Neural progenitor cell (in vitro differentiated cells): ENCODE data around the gene MINDY3.

ENCODE experiments used
- CTCF ChIP-seq: fragments of 200-600 bp; sonication (generic); IDR thresholded peaks from 2 replicates; pipeline ENCODE4 v1.5.1; 2017; ENCODE audit warnings: antibody characterized with exemption, mild to moderate bottlenecking
- EZH2 ChIP-seq: fragments of 200-600 bp; sonication (generic); IDR thresholded peaks from 2 replicates; pipeline ENCODE4 v1.6.1; 2017; ENCODE audit warnings: antibody characterized with exemption, mild to moderate bottlenecking, moderate library complexity
- EZH2phosphoT487 ChIP-seq: fragments of 200-600 bp; sonication (generic); IDR thresholded peaks from 2 replicates; pipeline ENCODE4 v1.6.1; 2017; ENCODE audit warnings: antibody characterized with exemption

DNA sequence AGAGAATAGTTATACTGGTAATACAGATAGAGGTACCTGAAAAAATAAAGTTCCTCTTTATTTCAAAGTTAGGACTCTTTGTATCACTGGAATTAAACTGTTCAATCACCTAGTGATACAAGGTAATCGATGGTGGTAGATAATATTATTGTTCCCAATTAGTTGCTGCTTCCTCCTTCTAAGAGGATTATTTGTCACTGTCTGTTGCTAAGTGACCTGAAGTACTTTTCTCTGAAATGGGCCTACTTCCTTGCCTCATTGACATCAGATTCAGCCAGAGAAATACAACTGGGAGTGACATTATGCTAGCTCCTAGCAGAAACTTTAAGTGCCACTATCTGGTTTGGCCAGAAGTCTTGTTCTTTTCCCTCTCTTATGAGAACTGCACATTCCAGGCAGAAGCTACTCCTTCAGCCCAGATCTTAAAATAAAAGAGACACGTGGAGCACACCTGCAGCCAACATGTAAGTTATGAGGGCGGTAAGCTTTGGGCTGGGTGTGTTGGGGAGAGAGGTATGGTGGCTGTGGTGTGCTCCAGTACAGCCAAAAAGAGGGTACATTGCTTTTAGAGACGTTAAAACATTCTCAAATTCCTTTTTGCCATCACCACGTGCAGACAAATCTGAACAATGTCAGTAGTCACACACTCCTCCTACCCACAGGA lies 54.8 kb downstream of the MINDY3 start:
- TF ChIP-seq CTCF (no peak), EZH2 (no peak), EZH2phosphoT487 (no peak)
